A549 (cell line): ENCODE results near the gene CNOT1. TPM values are rescaled to one million over a fixed set of nuclear protein-coding genes. Genes with fewer than 3 reads are reported as not detected.

ENCODE experiments used
- ATAC-seq, 2 experiments: fragments of 200-7000 bp in 1 of 2; fragments of >200 bp in 1 of 2; cut with Nextera tagmentation in 1 of 2; cut with Tn5 transposase in 1 of 2; 3 replicates each; pipeline versions ENCODE4 v1.8.0 to v1.9.1; 2018 to 2020; ENCODE audit warnings: mild to moderate bottlenecking in 1 of 2, moderate library complexity in 1 of 2
- CTCF ChIA-PET: fragments of 300-600 bp; sonication (Branson Sonifier 250); formaldehyde crosslinking; extraction: SDS; loops from one replicate; lab custom pipeline; 2021; ENCODE audit warnings: antibody characterized with exemption, inconsistent platforms; lab: Yijun Ruan, JAX
- POLR2A ChIA-PET: fragments of 350-600 bp; formaldehyde crosslinking; extraction: SDS; loops from one replicate; lab custom pipeline; 2021; ENCODE audit warnings: antibody characterized with exemption, inconsistent platforms; lab: Yijun Ruan, JAX
- DNase-seq, 2 experiments: peaks; one replicate each; pipeline versions ENCODE4 v3.0.0 to v3.0.0-alpha.2; 2011 to 2016; ENCODE audit warnings: low read depth in 1 of 2, low spot score in 1 of 2
- FAIRE-seq: peaks from 2 replicates; lab custom pipeline; 2011; peaks lifted over from hg19 to GRCh38; lab: Jason Lieb, UNC
- H3K27ac ChIP-seq, 2 experiments: fragments of >200 bp; sonication (Bioruptor Twin); formaldehyde crosslinking; 3 replicates each; pipeline ENCODE4 v1.5.1; 2016 to 2017
- H3K4me1 ChIP-seq: fragments of >200 bp; sonication (Bioruptor Twin); formaldehyde crosslinking; 3 replicates; pipeline ENCODE4 v1.6.1; 2016
- H3K4me2 ChIP-seq: fragments of >200 bp; sonication (Bioruptor Twin); formaldehyde crosslinking; 3 replicates; pipeline ENCODE4 v1.6.1; 2016
- H3K4me3 ChIP-seq: fragments of >200 bp; sonication (Bioruptor Twin); formaldehyde crosslinking; 3 replicates; pipeline ENCODE4 v1.5.1; 2016
- H3K9me3 ChIP-seq: fragments of >200 bp; sonication (Bioruptor Twin); formaldehyde crosslinking; 3 replicates; pipeline ENCODE4 v1.6.1; 2016
- BHLHE40 ChIP-seq: IDR thresholded peaks from 2 replicates; pipeline ENCODE4 v1.6.1; 2012; ENCODE audit warnings: low read depth, low read length, inconsistent platforms
- CHD4 ChIP-seq: fragments of 200-600 bp; sonication (generic); IDR thresholded peaks from 2 replicates; pipeline ENCODE4 v1.6.1; 2016; ENCODE audit warnings: antibody characterized with exemption, mild to moderate bottlenecking, borderline replicate concordance
- CTCF ChIP-seq: fragments of >200 bp; sonication (Bioruptor Twin); formaldehyde crosslinking; IDR thresholded peaks from 3 replicates; pipeline ENCODE4 v1.5.1; 2016
- EHMT2 ChIP-seq: fragments of 200-600 bp; sonication (generic); IDR thresholded peaks from 2 replicates; pipeline ENCODE4 v1.6.1; 2016; ENCODE audit warnings: antibody characterized with exemption, low read depth, mild to moderate bottlenecking, moderate library complexity
- FOXS1 ChIP-seq: fragments of 250-450 bp; sonication (Bioruptor Pico); IDR thresholded peaks from 2 replicates; pipeline ENCODE4 v1.5.0; 2020; ENCODE audit warnings: mild to moderate bottlenecking, moderate library complexity
- HDAC2 ChIP-seq: fragments of 200-600 bp; sonication (generic); IDR thresholded peaks from 2 replicates; pipeline ENCODE4 v1.6.1; 2016
- HOXA7 ChIP-seq: fragments of 250-450 bp; sonication (Bioruptor Pico); IDR thresholded peaks from 2 replicates; pipeline ENCODE4 v1.5.0; 2020; ENCODE audit warnings: mild to moderate bottlenecking, moderate library complexity
- HOXB13 ChIP-seq: fragments of 250-450 bp; sonication (Bioruptor Pico); IDR thresholded peaks from 2 replicates; pipeline ENCODE4 v1.5.0; 2020; ENCODE audit warnings: low read depth, mild to moderate bottlenecking, moderate library complexity
- JUN ChIP-seq, 2 experiments: fragments of >200 bp; sonication (Bioruptor Twin); formaldehyde crosslinking; IDR thresholded peaks; 2 replicates in 1 of 2; 3 replicates in 1 of 2; pipeline ENCODE4 v1.6.1; 2016 to 2017
- KDM1A ChIP-seq: fragments of 200-600 bp; sonication (generic); IDR thresholded peaks from 2 replicates; pipeline ENCODE4 v1.6.1; 2016; ENCODE audit warnings: low read depth, mild to moderate bottlenecking
- MAX ChIP-seq: IDR thresholded peaks from 2 replicates; pipeline ENCODE4 v1.6.1; 2012
- MAZ ChIP-seq: fragments of 150-350 bp; IDR thresholded peaks from 2 replicates; pipeline ENCODE4 v1.6.1; 2014; ENCODE audit warnings: antibody characterized with exemption, low read depth, low read length, borderline replicate concordance
- NPAS2 ChIP-seq: fragments of 250-450 bp; sonication (Bioruptor Pico); IDR thresholded peaks from 2 replicates; pipeline ENCODE4 v1.8.0; 2022; ENCODE audit warnings: mild to moderate bottlenecking, moderate library complexity, borderline replicate concordance
- NR3C1 ChIP-seq: fragments of >200 bp; sonication (Bioruptor Twin); formaldehyde crosslinking; IDR thresholded peaks from 3 replicates; pipeline ENCODE4 v1.6.1; 2017
- RAD21 ChIP-seq, 2 experiments: fragments of >200 bp in 1 of 2; sonication (Bioruptor Twin) in 1 of 2; formaldehyde crosslinking in 1 of 2; IDR thresholded peaks in 1 of 2; conservative IDR thresholded peaks in 1 of 2; 2 replicates in 1 of 2; 3 replicates in 1 of 2; pipeline ENCODE4 v1.6.1; 2012 to 2018; ENCODE audit warnings: inconsistent platforms in 1 of 2
- RNF2 ChIP-seq: fragments of 200-600 bp; sonication (generic); IDR thresholded peaks from 2 replicates; pipeline ENCODE4 v1.6.1; 2016; ENCODE audit warnings: low read depth, mild to moderate bottlenecking, antibody characterized with exemption, moderate library complexity, borderline replicate concordance
- SMC3 ChIP-seq: fragments of >200 bp; sonication (Bioruptor Twin); formaldehyde crosslinking; IDR thresholded peaks from 3 replicates; pipeline ENCODE4 v1.6.1; 2018; ENCODE audit warnings: inconsistent platforms
- TP53 ChIP-seq: fragments of 250-450 bp; sonication (Bioruptor Pico); IDR thresholded peaks from 2 replicates; pipeline ENCODE4 v1.5.0; 2021; ENCODE audit warnings: mild to moderate bottlenecking, moderate library complexity
- USF2 ChIP-seq: fragments of 450-650 bp; IDR thresholded peaks from 2 replicates; pipeline ENCODE4 v1.6.1; 2014; ENCODE audit warnings: antibody characterized with exemption
- ZFP36 ChIP-seq: fragments of 450-650 bp; IDR thresholded peaks from 2 replicates; pipeline ENCODE4 v1.6.1; 2014; ENCODE audit warnings: borderline replicate concordance; ENCODE audit not compliant: partially characterized antibody
- WGBS: methylation state at CpG from one replicate; pipeline ENCODE4 v1.1.6; 2017; ENCODE audit errors: missing lambda C conversion rate; 5-methylcytosine and 5-hydroxymethylcytosine counted together
- polyA plus RNA-seq, 4 experiments: library from polyadenylated mRNA; depleted of rRNA in 3 of 4; stranded (reverse); fragments of >200 nt; fragmentation: RNase III in 1 of 4; extraction: RNeasy Plus Mini Kit Qiagen cat#74134 plus additional on column Dnase treatment in 1 of 4; gene quantifications; 2 replicates in 3 of 4; 3 replicates in 1 of 4; pipeline ENCODE4 v1.2.3, GENCODE V29; 2011 to 2017

CNOT1 gene
- polyA plus RNA-seq, 2 of the 4 experiments (the other 2 are of a cell fraction), result 119 to 226 TPM

- POLR2A ChIA-PET, result interaction anchor here (1.3 kb wide), 1 partner anchor 95 kb away, joined by 3 read pairs; the partner anchor contains the start of gene GINS3
- 0 out of 3 replicates have a peak, but pooled peaks cover 2% of the 10 kb centered on the region for H3K4me1 ChIP-seq
- FAIRE-seq (no peak), ATAC-seq (peak; percentile 89 to 98), DNase-seq (peak; percentile 87 to 88)
- CTCF ChIA-PET, result interaction anchor here (0.6 to 23.4 kb wide), 74 partner anchors 10 to 355 kb away, joined by 3 to 721 read pairs (median 4); partner anchors contain the start of genes GINS3 and NDRG4
- no peaks in the 10 kb centered on the region for H3K9me3 ChIP-seq
- TF ChIP-seq SMC3, result peak; percentile 98
- peak; percentile 86 for TF ChIP-seq CTCF
- peak; percentile 62; the same call in 1 of the 2 replicates for TF ChIP-seq MAX
- peak; percentile 45; the same call in 1 of the 2 replicates for TF ChIP-seq KDM1A
- peak in 1 of 2 experiments; percentile 38; a peak in 1 of 5 replicates for TF ChIP-seq JUN (IDR thresholded peaks at IDR 0.05)
- TF ChIP-seq TP53 (CRISPR knock-in tag), result no peak
- TF ChIP-seq RAD21 (conservative IDR thresholded peaks at IDR 0.05 in 1 of 2, IDR thresholded peaks at IDR 0.05 in 1 of 2), result peak; percentile 95 to 97
- TF ChIP-seq ZFP36, result peak; percentile 81
- TF ChIP-seq HOXB13 (CRISPR knock-in tag), result no peak
- H3K27ac ChIP-seq, result peak overlapping the region in 1 of 2 experiments; percentile 65; a peak in 2 of 6 replicates
- H3K4me2 ChIP-seq, result peak overlapping the region; percentile 82
- H3K4me3 ChIP-seq, result no peak overlapping the region
- WGBS, result 34% methylated on average over 28 of the region's 43 CpGs
Observed at GRCh38 chr16:58487566-58488351, 141.9 kb downstream of the CNOT1 start.

- DNase-seq, result no peak
- no peak for ATAC-seq
- Histone ChIP-seq H3K4me2 (no peak overlapping the region), H3K4me3 (no peak overlapping the region), H3K4me1 (0 out of 3 replicates have a peak, but pooled peaks cover 2% of the 10 kb centered on the region), H3K27ac (no peak overlapping the region), H3K9me3 (no peaks in the 10 kb centered on the region)
- 81% methylated on average over 11 of the region's 11 CpGs for WGBS
- TF ChIP-seq NPAS2 (CRISPR knock-in tag), result no peak
- POLR2A ChIA-PET, result no interaction called here
- CTCF ChIA-PET, result interaction anchor here (1.0 to 23.4 kb wide), 7 partner anchors 12 to 459 kb away, joined by 3 to 721 read pairs (median 4); partner anchors contain the start of genes MMP15 and NDRG4
- FAIRE-seq, result no peak
Observed at GRCh38 chr16:58485184-58485887, 144.3 kb downstream of the CNOT1 start.

- no peak for FAIRE-seq
- POLR2A ChIA-PET, result no interaction called here
Observed at GRCh38 chr16:58481931-58482330, 147.7 kb downstream of the CNOT1 start.

More at GRCh38 chr16:58481931-58482330, 147.7 kb downstream of the CNOT1 start:
- Histone ChIP-seq H3K27ac (no peak overlapping the region), H3K4me3 (no peak overlapping the region), H3K9me3 (no peaks in the 10 kb centered on the region), H3K4me1 (no peaks in the 10 kb centered on the region), H3K4me2 (no peak overlapping the region)
- DNase-seq, result no peak
- 69% methylated on average over 8 of the region's 8 CpGs for WGBS
- CTCF ChIA-PET, result interaction anchor here (3.0 to 23.4 kb wide), 2 partner anchors 16 to 142 kb away, joined by 7 to 721 read pairs; no protein-coding TSS in a partner anchor
- ATAC-seq, result no peak
- TF ChIP-seq RNF2 (no peak), HDAC2 (no peak), BHLHE40 (no peak), CHD4 (no peak), FOXS1 (CRISPR knock-in tag) (no peak), USF2 (no peak), NR3C1 (no peak), EHMT2 (no peak), HOXA7 (no peak), MAZ (no peak)
